Stimulated activated CD4-positive, alpha-beta T cell treated with anti-CD3 and anti-CD28 coated beads, Interleukin-4, amount 100 ng/mL, for 48 hours (primary cell): Measurements from ENCODE around the gene UCHL3.

Experiments
- DNase-seq, 2 donors: peaks; one replicate each; pipeline ENCODE4 v3.0.0-alpha.2; 2020; ENCODE audit warnings: low read depth in 2 of 2

Gene UCHL3

DNA sequence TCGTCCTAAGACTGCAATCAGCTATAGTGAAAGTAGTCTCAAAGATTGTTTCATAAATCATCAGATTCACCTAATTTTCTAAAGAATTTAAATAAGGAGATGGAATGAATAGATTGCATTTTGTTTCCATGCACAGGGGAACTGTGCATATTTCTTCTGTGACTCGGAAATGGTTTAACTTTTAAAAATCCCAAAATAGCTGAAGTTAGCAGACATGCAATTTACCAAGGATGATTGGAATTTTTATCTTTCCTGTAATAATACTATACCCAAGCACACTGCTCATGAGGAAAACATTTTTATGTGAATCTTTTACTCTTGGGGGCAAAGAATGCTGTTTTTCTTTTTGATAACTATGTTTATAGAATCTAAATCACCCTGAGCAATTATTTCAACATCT, 71.6 kb downstream of the UCHL3 start:
- DNase-seq = no peak

DNA sequence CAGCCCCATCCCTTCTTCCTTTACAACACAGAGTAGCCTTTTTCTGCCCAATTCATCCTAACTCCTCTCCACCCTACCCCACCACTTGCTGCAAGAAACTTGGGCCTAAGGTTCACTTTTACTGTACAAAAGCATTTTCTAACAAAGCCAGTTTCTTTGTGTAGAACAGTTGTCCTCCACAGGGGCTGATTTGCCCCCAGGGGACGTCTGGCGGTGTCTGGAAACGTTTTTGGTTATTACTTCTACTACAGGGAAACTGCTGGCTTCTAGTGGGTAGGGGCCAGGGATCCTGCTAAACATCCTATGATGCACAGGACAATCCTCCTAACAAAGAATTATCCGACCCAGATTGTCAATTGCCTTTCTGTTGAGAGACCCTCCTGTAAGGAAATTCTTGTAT, 79.2 kb downstream of the UCHL3 start:
- no peak for DNase-seq

DNA sequence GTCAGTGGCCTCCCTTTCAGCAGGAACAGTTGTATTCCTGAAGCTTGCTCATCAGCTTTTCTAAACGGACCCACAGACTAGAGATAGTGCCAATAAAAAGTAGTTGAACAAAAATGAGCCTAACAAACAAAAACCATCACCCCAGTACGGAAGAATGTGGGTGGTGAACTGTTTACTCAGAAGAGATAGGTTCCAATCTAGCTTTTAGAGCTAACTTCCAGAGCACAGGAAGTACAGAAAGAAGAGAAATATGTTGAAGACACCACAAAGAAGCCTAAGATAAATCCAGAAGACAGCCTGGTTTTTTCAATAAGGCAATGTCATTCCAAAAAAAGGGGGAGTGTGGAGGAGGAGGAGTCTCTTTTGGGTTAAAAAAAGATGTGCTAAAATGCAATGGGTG, 83.7 kb downstream of the UCHL3 start:
- no peak for DNase-seq

DNA sequence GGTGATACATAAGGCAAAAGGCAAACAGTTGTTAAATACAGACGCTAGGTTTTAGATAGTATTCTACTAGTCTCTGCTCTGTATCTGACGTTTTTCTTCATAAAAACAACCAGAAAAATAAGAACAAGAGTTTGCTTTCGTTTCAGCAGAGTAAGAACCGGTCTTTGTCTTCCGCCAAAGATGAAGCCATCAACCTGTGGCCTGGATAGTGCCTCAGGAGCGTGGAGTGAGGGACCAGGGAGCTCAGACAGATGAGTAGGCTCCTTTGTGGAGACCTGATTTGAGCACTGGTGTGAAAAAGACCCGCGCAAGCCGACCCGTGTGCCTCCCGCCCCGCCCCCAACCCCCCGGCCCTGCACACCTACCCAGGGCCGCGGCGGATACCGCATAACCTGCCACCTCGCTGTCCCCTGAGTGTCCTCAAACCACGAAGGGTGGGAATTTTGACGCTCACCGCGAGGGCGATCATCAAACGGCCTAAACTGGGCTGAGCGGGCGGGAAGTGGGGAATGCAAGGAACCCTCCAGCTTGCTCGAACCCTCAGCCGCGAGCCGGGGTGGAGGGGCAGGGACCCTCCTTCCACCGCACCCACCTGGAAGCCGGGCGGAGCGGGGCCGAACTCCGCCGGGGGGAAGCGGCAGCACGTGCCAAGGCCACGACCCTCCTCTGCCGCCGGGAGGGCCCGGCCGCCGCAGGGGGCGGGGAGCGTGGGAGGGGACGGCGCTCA, 85.7 kb downstream of the UCHL3 start:
- no peak for DNase-seq

DNA sequence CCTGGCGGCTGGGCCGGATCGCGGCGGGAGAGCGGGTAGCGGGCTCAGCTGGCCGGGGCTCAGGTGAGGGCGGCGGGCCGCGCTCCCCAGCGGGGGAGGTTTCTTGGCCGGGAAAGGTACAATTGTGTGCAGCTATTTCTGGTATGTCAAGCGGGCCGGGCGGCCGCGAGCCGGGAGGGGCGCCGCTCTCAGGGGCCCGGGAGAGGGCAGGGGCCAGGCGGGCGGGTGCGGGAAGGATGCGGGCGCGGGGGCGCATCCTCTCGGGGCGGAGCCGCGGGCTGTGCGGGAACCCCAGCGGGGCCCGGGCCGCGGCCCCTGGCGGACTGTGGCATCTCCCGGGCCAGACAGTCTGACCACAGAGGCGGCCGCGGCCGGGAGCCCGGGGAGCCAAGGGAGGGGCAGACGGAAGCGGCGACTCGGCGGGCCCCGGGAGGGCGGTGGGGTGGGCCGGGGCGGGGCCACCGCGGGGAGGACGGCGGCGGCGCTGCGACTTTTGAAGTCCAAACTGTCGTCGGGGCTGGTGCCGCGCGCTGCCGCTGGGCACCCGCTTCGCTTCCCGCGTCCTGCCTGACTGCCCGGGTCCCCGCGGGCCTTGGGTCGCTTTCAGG, 86.3 kb downstream of the UCHL3 start, which contains the start of gene LMO7:
Gene LMO7, plus strand, starts transcription at position 503 of the 608 bp plus-strand sequence. CDS start 328 bp downstream, outside the sequence.
- DNase-seq = peak; percentile 16 to 17

DNA sequence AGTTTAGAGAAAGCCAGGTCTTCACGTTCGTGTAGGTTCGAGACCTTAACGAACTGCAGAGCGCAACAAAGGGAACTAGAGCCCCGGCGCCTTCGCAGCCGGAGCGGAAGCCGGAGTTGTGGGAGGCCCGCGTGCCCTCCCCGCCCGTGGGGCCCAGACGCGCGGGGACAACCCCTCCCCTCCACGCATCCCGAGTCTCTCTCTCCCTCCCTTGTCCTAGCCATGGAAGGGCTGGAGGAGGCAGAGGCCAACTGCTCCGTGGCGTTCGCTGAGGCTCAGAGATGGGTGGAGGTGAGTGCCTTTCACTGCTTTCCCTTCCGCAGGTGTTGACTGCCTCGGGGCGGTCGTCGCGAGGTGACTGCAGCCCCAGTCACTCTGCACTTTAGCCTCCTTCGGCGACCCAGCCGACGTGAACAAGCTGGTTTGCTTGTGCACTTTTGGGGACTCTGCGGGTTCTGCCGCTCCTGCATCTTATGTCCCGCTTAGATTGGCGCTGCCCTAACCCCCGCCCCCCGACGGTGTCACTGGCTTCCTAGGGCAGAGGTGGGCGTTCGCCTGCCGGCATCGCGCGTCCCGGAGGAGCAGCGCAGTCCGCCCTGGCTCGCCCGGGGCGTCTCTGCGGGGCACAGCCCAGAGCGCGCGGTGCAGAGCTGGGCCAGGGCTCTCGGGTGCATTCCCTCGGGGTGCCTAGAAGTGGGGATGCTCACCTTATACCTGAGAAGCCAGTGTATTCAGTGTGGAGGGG, 87.0 kb downstream of the UCHL3 start:
- DNase-seq = peak; percentile 22 to 28

DNA sequence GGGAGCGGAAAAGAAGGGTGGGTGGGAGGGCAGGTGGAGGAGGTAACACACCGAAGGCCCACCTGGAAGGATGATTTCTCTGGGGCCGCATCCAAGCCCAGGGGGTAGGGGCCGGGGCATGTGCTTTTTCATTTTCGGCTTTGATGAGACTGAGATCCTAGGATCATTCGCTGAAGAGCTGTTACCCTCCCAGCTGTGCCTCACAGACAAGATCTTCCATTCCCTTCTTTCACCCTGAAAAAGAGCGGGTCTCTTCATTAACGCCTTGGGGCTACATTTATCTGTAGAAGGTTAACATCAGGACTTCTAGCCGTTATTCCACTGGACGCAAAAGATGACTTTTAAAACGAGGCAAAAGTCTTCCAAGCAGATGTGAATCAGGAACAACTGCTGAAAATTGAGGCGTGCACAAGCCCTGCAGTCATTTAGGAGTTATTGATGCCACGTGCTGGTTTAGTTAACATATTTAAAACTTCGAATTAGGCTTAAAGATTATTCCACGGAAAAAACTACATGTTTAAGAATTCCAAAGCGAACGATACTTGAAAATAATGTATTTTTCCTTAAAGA, 87.7 kb downstream of the UCHL3 start:
- no peak for DNase-seq

DNA sequence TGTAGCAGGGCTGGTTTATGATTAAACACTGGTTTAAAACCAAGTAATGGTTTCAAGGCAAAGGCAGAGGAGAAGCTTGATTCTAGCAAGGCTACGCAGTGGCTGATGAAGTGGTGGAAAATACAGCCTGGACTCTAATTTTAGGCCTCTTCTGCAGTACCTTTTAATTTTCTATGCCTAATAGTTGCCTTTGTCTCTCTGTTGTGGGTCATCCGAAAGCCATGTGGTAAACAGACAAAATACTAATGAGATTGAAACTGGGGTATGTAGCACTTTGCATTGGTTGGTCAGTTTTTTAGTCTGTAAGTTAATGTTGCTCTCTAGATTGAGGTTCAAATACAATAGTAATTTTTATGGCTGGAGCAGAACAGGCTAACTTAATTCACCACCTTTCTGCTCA, 89.9 kb downstream of the UCHL3 start:
- DNase-seq = no peak

DNA sequence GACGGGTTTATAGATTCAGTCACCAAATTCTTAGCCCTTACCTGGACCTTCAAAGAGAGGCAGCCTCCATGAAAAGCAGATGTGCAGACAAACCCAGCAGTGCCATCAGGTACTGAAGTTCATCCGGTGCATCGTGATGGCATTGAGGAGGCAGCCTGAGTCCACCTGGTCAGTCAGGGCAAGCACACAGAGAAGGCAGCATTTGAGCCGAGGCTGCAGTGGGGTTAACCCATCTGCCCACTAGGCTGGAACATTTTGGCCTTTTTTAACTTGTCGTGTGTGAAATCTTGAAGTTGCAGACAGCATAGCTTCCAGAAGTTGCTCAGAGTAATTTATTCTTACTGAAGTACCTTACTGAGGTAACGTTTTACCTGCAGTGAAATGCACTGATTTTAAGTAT, 91.4 kb downstream of the UCHL3 start:
- DNase-seq = no peak

DNA sequence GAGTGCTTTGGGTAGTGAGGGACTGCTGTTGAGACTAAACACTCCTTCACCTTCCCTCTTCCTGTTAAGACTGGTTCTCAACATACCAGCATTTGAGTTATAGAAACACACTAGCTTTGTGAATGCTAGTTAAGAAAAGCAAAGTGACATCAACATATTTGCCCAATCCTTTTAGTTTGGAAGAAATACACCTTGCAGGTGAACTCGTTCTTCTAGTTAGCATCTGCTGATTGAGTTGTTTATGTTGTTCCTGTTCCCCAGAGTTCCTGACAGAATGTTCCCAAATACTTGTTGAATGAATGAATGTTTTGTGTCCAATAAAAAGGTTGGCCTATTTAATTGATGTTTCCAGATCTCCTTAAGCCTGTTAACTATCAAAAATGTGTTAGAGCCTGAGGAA, 93.6 kb downstream of the UCHL3 start:
- no peak for DNase-seq

DNA sequence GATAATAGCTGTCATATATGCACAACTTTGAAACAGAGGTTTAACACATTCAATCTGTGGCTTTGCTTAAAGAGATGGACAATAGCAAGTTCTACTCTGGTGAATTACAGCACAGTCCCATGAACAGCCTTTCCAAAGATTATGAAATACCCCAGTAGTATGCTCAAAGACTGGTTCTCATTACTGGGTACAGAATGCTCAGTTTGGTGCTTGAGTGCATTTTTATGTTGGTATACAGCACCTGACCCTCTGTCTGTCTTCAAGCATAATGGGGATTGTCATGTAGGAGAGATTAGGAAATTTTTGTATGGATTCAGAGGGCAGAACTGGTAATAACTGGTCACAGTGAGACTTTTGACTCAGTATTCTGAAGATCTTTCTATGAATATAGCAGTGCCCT, 94.1 kb downstream of the UCHL3 start:
- DNase-seq = no peak

DNA sequence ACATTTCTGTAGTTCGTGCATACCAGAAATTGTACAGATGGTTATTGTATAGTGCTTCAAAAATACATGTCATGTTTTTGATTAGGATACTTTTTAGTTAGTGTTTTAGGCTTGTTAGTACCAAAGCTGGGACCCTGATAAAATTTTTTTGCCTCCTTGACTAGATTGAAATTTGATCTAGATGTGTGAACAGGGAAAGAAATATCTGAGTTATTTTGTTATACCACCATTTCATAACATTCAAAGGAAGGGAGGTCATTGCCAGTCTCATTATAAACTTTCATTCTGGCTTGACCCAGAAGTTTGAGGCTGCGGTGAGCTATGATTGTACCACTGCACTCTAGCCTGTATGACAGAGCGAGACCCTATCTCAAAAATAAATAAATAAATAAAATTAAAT, 95.5 kb downstream of the UCHL3 start:
- no peak for DNase-seq

DNA sequence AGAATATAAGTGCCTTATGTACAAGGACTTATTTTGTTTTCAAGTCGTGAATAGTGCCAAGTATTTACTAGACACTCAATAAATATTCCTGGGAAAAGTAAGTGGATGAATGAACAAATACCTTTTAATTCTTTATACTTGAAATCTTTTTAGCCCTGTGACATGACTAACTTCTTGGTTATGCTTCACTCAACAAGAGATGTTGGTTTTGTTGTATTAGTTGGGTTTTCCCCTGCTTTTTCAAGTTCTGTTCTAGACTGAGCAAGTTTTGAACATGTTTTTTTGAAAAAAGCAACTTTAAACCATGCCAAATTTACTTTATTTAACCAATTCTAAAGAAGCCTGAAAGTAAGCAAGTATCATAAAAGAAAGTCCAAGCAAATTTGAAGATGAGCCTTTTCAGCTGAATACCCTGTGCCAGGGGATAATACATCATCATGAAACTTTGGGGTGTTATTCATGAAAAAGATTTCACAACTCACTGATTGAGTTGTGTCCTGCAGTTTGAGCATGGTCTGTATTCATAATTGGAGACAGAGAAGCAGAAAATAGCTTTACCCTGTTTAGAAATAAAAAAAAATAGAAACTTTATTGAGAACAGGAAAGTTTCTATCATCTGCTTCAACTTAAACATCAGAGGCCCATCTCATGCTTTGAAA, 97.7 kb downstream of the UCHL3 start:
- DNase-seq = no peak

DNA sequence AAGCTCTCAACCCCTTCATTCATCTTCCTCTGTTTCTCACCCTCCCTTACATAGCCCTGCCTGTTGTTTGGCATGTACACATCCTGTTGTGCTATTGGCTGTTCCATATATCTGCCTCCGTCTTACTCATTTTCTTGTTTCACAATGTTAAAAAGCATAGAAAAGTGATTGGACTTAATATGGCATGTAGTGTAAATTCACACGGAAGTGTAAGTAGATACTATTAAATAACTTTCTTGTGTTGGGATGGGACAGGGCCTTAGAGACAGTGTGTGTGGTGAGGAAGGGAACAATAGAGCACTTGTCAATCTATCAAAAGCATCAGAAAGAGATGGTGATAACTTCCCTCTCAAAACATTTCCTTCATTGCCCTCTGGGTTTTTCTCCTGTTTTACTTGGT, 98.9 kb downstream of the UCHL3 start:
- DNase-seq = no peak

DNA sequence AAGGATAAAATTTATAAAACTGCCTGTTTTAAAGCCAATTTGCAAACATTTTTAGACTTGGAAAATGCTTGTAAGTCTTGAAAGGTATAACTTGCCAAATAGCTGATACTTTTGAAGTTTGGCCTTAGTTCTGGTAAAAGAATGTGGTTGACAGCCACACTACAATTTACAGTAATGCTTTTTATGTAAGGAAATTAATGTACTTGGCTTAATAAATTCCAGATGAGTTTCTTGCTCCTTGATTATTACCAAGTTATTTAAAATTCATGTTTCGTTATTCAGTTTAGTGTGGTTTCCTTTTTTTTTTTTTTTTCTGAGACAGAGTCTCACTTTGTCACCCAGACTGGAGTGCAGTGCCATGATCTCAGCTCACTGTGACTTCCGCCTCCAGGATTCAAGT, 101.4 kb downstream of the UCHL3 start:
- DNase-seq = no peak

DNA sequence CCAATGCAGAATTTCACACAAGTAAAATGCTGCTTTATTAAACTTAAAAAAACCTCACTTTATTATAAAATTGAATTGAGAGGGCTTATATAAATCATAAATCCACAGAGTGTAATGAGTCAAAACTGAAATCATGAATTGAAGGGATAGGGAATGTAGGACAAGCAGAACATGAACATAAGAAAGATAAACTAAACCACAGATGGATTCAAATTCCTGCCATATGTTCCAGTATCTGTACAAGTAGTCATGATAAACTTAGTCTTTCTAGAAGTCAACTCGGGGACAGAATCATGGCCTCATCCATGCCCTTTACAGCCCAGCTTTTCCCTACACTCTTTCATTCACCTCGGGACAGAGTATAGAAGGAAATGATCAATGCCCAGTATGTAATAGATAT, 103.1 kb downstream of the UCHL3 start:
- DNase-seq = no peak
